ENCODE measurements around the gene PNPLA8.

DNA sequence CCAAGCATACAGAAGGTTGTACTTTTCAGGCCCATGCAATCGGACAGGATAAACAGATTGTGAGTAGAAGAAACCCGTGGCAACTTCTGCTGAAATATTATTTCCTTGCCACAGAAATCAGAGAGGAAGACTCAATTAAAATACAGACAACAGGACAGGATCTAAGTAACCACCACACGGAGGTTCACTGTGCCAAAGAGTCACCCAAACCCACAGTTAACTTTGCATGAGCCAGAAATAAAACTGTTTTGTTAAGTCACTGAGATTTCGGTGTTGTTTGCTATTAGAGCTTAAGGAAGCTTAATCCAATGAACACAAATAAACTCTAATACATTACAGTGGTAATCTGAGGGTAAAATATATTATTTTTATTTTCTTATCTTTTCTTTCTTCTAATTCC is 14.0 kb downstream of the PNPLA8 start:
- TF ChIP-seq, protein P1, sequence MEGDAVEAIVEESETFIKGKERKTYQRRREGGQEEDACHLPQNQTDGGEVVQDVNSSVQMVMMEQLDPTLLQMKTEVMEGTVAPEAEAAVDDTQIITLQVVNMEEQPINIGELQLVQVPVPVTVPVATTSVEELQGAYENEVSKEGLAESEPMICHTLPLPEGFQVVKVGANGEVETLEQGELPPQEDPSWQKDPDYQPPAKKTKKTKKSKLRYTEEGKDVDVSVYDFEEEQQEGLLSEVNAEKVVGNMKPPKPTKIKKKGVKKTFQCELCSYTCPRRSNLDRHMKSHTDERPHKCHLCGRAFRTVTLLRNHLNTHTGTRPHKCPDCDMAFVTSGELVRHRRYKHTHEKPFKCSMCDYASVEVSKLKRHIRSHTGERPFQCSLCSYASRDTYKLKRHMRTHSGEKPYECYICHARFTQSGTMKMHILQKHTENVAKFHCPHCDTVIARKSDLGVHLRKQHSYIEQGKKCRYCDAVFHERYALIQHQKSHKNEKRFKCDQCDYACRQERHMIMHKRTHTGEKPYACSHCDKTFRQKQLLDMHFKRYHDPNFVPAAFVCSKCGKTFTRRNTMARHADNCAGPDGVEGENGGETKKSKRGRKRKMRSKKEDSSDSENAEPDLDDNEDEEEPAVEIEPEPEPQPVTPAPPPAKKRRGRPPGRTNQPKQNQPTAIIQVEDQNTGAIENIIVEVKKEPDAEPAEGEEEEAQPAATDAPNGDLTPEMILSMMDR (IDR thresholded peaks at IDR 0.05): no peak
- no peak for TF ChIP-seq POLR2A (IDR thresholded peaks at IDR 0.05)
